HepG2 (cell line): ENCODE data around the gene EEPD1. TPM values are rescaled to one million over a fixed set of nuclear protein-coding genes. Genes with fewer than 3 reads are reported as not detected.
A peak's percentile ranks its signal among the peaks of the same experiment; 100 is the strongest.

ENCODE experiments used
- ATAC-seq: fragments of 200-7000 bp; cut with Tn5 transposase; 3 replicates; pipeline ENCODE4 v1.9.1; 2020; ENCODE audit warnings: mild to moderate bottlenecking, moderate library complexity
- BruUV-seq: library from RNA; stranded (reverse); fragments of 400-500 nt; replicated peaks from 2 replicates; lab custom pipeline; 2021; lab: Mats Ljungman, UMichigan
- CTCF ChIA-PET: fragments of 300-600 bp; formaldehyde crosslinking; extraction: SDS; loops from one replicate; lab custom pipeline; 2021; ENCODE audit warnings: low total read pairs, inconsistent platforms, low intra/inter-chr PET ratio; lab: Yijun Ruan, JAX
- POLR2A ChIA-PET: fragments of 350-600 bp; sonication (Branson Sonifier 250); formaldehyde crosslinking; loops from one replicate; lab custom pipeline; 2020; ENCODE audit warnings: antibody characterized with exemption, inconsistent platforms; lab: Yijun Ruan, JAX
- DNase-seq: peaks from one replicate; pipeline ENCODE4 v3.0.0-alpha.2; 2015; ENCODE audit warnings: low spot score
- FAIRE-seq: peaks from 3 replicates; lab custom pipeline; 2011; peaks lifted over from hg19 to GRCh38; lab: Jason Lieb, UNC
- H2AFZ ChIP-seq: one replicate; pipeline ENCODE4 v1.6.1; 2011; ENCODE audit warnings: low read length, inconsistent platforms
- H3K27ac ChIP-seq: fragments of 300-600 bp; 3 replicates; pipeline ENCODE4 v1.8.0; 2011; ENCODE audit warnings: mixed run types, mild to moderate bottlenecking, mixed read lengths, low read length, inconsistent platforms; ENCODE audit not compliant: insufficient read depth; ENCODE audit errors: extremely low read length
- H3K27me3 ChIP-seq, 2 experiments: fragments of 200-600 bp in 1 of 2; 2 replicates in 1 of 2; 3 replicates in 1 of 2; pipeline versions ENCODE4 v1.6.0 to v1.8.0; 2011; ENCODE audit warnings: low read length in 2 of 2, mild to moderate bottlenecking in 2 of 2, moderate library complexity in 2 of 2, inconsistent platforms in 1 of 2; ENCODE audit not compliant: insufficient read depth in 2 of 2, control insufficient read depth in 1 of 2
- H3K36me3 ChIP-seq, 2 experiments: fragments of 200-600 bp in 1 of 2; replicated peaks in 1 of 2; 2 replicates in 1 of 2; 3 replicates in 1 of 2; pipeline versions ENCODE4 v1.5.1 to v1.8.0; 2011; ENCODE audit warnings: low read length in 2 of 2, inconsistent platforms in 1 of 2; ENCODE audit not compliant: insufficient read depth in 2 of 2, control insufficient read depth in 1 of 2
- H3K4me1 ChIP-seq: 2 replicates; pipeline ENCODE4 v1.5.1; 2012; ENCODE audit warnings: low read length, inconsistent platforms; ENCODE audit not compliant: insufficient read depth
- H3K4me2 ChIP-seq: 2 replicates; pipeline ENCODE4 v1.6.0; 2011; ENCODE audit warnings: low read depth, low read length, inconsistent platforms
- H3K4me3 ChIP-seq, 3 experiments: fragments of 200-600 bp in 1 of 3; sonication (generic), shearing (Covaris generic) in 1 of 3; replicated peaks in 1 of 3; 2 replicates each; pipeline ENCODE4 v1.5.1; 2011 to 2016; ENCODE audit warnings: low read length in 3 of 3, inconsistent platforms in 2 of 3, low read depth in 2 of 3, mild to moderate bottlenecking in 2 of 3, control low read depth in 1 of 3, mixed read lengths in 1 of 3; ENCODE audit not compliant: insufficient read depth in 1 of 3
- H3K79me2 ChIP-seq: one replicate; pipeline ENCODE4 v1.6.1; 2011; ENCODE audit warnings: low read length, inconsistent platforms; ENCODE audit not compliant: insufficient read depth
- H3K9ac ChIP-seq: 2 replicates; pipeline ENCODE4 v1.6.0; 2011; ENCODE audit warnings: mild to moderate bottlenecking, low read depth, low read length, inconsistent platforms; ENCODE audit not compliant: insufficient read depth
- H3K9me3 ChIP-seq: 2 replicates; pipeline ENCODE4 v1.5.1; 2012; ENCODE audit warnings: mild to moderate bottlenecking, low read length
- H4K20me1 ChIP-seq: 2 replicates; pipeline ENCODE4 v1.6.0; 2011; ENCODE audit warnings: inconsistent platforms, mild to moderate bottlenecking, low read length, moderate library complexity; ENCODE audit not compliant: insufficient read depth
- CTCF ChIP-seq: sonication (generic); formaldehyde crosslinking; IDR thresholded peaks from 2 replicates; pipeline ENCODE4 v1.5.0; 2020; ENCODE audit warnings: mild to moderate bottlenecking, missing genetic modification reagents, moderate library complexity
- HNF1A ChIP-seq, 2 experiments: sonication (generic) in 1 of 2; formaldehyde crosslinking in 1 of 2; IDR thresholded peaks; 2 replicates each; pipeline versions ENCODE4 v1.4.0 to v1.6.1; 2016 to 2020; ENCODE audit warnings: borderline replicate concordance in 1 of 2, low read depth in 1 of 2, mild to moderate bottlenecking in 1 of 2, missing genetic modification reagents in 1 of 2
- KDM3A ChIP-seq: IDR thresholded peaks from 2 replicates; pipeline ENCODE4 v1.6.1; 2018; ENCODE audit warnings: low read depth, missing compliant biosample characterization
- MEIS2 ChIP-seq: sonication (generic); formaldehyde crosslinking; IDR thresholded peaks from 2 replicates; pipeline ENCODE4 v1.9.0; 2021; ENCODE audit warnings: mild to moderate bottlenecking, missing genetic modification reagents
- ONECUT2 ChIP-seq: sonication (generic); formaldehyde crosslinking; IDR thresholded peaks from 2 replicates; pipeline ENCODE4 v1.4.0; 2020; ENCODE audit warnings: missing genetic modification reagents
- RNF2 ChIP-seq: fragments of 450-650 bp; conservative IDR thresholded peaks from 2 replicates; pipeline ENCODE4 v1.6.1; 2016; ENCODE audit warnings: low read depth
- SRSF9 ChIP-seq: fragments of 200-400 bp; formaldehyde crosslinking; IDR thresholded peaks from 2 replicates; pipeline ENCODE4 v1.6.1; 2018; ENCODE audit warnings: borderline replicate concordance, mild to moderate bottlenecking, low read depth, low read length; ENCODE audit not compliant: insufficient read depth, poor library complexity, severe bottlenecking
- ZNF703 ChIP-seq: sonication (generic); formaldehyde crosslinking; IDR thresholded peaks from 2 replicates; pipeline ENCODE4 v1.5.1; 2020; ENCODE audit warnings: missing genetic modification reagents, mild to moderate bottlenecking, moderate library complexity, borderline replicate concordance
- ZNF773 ChIP-seq: sonication (generic); formaldehyde crosslinking; IDR thresholded peaks from 2 replicates; pipeline ENCODE4 v1.4.0; 2020; ENCODE audit warnings: missing genetic modification reagents, borderline replicate concordance
- WGBS: methylation state at CpG from one replicate; pipeline ENCODE4 v1.1.6; 2017; ENCODE audit warnings: low lambda C conversion rate; 5-methylcytosine and 5-hydroxymethylcytosine counted together
- in situ Hi-C: cut with HindIII; loops from 2 replicates; pipeline ENCODE4 v1.10.0; 2017; ENCODE audit warnings: low pct_unique_long_range_greater_than_20kb; ENCODE audit not compliant: extremely low pct_ligation_motif_present
- intact Hi-C: fragments of 100-400 bp; cut with micrococcal nuclease; formaldehyde crosslinking; loops from one replicate; pipeline ENCODE4 v1.10.0; 2022; ENCODE audit not compliant: unreplicated experiment
- polyA plus RNA-seq, 8 experiments: library from polyadenylated mRNA; depleted of rRNA in 3 of 8; stranded (reverse) in 7 of 8; unstranded in 1 of 8; fragments of >200 nt; fragmentation: Illumina TruSeq in 4 of 8; extraction: Trizol in 4 of 8; gene quantifications; 2 replicates each; pipeline versions ENCODE4 v1.2.1 to v1.2.3, GENCODE V29; 2011 to 2016; ENCODE audit warnings: low read depth in 4 of 8, missing spikeins in 1 of 8, mixed read lengths in 1 of 8; ENCODE audit not compliant: insufficient read depth in 1 of 8
- total RNA-seq, 5 experiments: library from RNA; depleted of rRNA; stranded (reverse); fragments of >200 nt; fragmentation: Illumina TruSeq; extraction: Trizol; gene quantifications; 2 replicates each; pipeline ENCODE4 v1.2.3, GENCODE V29; 2016; ENCODE audit warnings: low read depth in 1 of 5

The EEPD1 gene
- total and polyA plus RNA-seq, 2 of the 13 experiments (the other 11 are each of a cell fraction or from before 2014, with no cell fraction given): 10.1 to 16.4 TPM

GRCh38 chr7:36215457-36215765, 62.4 kb downstream of the EEPD1 start:
- Histone ChIP-seq H3K27ac (peak overlapping the region; percentile 48), H3K9me3 (no peaks in the 10 kb centered on the region), H3K4me1 (peaks cover 36% of the 10 kb centered on the region), H3K27me3 (no peaks in the 10 kb centered on the region), H3K9ac (no peak overlapping the region), H3K4me3 (no peak overlapping the region), H3K79me2 (peaks cover 2% of the 10 kb centered on the region), H3K36me3 (no peaks in the 10 kb centered on the region), H2AFZ (no peak overlapping the region), H3K4me2 (no peak overlapping the region), H4K20me1 (no peaks in the 10 kb centered on the region)
- intact Hi-C loops (no loop called here), in situ Hi-C loops (no loop called here)
- ATAC-seq (no peak; the same call in 2 of the 3 replicates), FAIRE-seq (no peak), DNase-seq (no peak)
- ChIA-PET CTCF (no interaction called here), POLR2A (interaction anchor here (0.7 to 1.0 kb wide), 2 partner anchors 8 to 57 kb away, joined by 3 read pairs; no protein-coding TSS in a partner anchor)
- 90% methylated on average over 2 of the region's 2 CpGs for WGBS
- BruUV-seq: no TSS peak
- no peak for TF ChIP-seq KDM3A (CRISPR knock-in tag)

GRCh38 chr7:36216063-36216684, 63.1 kb downstream of the EEPD1 start:
- Histone ChIP-seq H3K27ac (peak overlapping the region; percentile 48), H3K4me1 (peaks cover 31% of the 10 kb centered on the region), H3K9me3 (no peaks in the 10 kb centered on the region), H4K20me1 (no peaks in the 10 kb centered on the region), H3K9ac (no peak overlapping the region), H3K36me3 (no peaks in the 10 kb centered on the region), H2AFZ (no peak overlapping the region), H3K4me2 (peak overlapping the region; percentile 44; the same call in 1 of the 2 replicates), H3K79me2 (peaks cover 2% of the 10 kb centered on the region), H3K4me3 (no peak overlapping the region), H3K27me3 (no peaks in the 10 kb centered on the region)
- peak; percentile 75 for DNase-seq
- in situ Hi-C loops: no loop called here
- ChIA-PET CTCF (no interaction called here), POLR2A (interaction anchor here (0.7 to 1.0 kb wide), 2 partner anchors 8 to 56 kb away, joined by 3 read pairs; no protein-coding TSS in a partner anchor)
- WGBS: 42% methylated on average over 4 of the region's 4 CpGs
- peak; percentile 99 for ATAC-seq
- no TSS peak for BruUV-seq
- peak; percentile 82 for FAIRE-seq
- intact Hi-C loops: no loop called here
- no peak for TF ChIP-seq ONECUT2 (CRISPR knock-in tag)
- no peak for TF ChIP-seq CTCF
- no peak for TF ChIP-seq SRSF9
- no peak for TF ChIP-seq ZNF703
- TF ChIP-seq RNF2: no peak
- TF ChIP-seq MEIS2 (CRISPR knock-in tag): no peak
- TF ChIP-seq HNF1A (IDR thresholded peaks at IDR 0.05; ENCODE audit: low read depth): no peak
- TF ChIP-seq HNF1A (CRISPR knock-in tag; IDR thresholded peaks at IDR 0.05; ENCODE audit: borderline replicate concordance): no peak
- no peak for TF ChIP-seq ZNF773 (CRISPR knock-in tag)
